ENCODE results near the gene CGB3. TPM values are rescaled to one million over a fixed set of nuclear protein-coding genes. Genes with fewer than 3 reads are reported as not detected.
A peak's percentile ranks its signal among the peaks of the same experiment; 100 is the strongest.
"Not testable (repeated sequence)": the region's sequence is repeated elsewhere in the genome, so short reads cannot be mapped to it uniquely, and the experiment has no call there.

Gene CGB3
- total RNA-seq (2014; rRNA removed; shearing (Covaris generic)), result not detected in 2 replicates

DNA sequence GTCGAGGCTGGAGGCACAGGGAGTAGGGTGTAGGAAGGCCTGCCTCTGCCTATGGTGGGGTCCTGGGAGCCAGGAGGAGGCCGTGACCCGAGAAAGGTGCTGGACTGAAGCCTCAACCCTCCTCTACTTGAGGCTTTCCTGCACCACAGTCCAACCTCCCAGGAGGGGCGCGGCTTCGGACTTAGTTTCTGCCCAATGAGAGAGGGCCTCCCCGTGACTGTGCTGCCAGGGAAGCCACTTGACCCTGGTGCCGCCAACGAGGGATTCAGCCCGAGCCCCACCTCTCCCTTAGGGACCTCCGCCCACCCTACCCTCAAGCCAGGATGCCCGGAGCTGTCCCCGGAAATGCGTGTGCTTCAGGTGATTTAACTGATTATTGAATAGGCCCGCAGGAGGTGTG lies at the start of gene CGB3:
TSS of gene CGB3 (minus strand) at position 101 of the 400 bp plus-strand sequence. CDS start 362 bp downstream, outside the sequence.
- not testable (repeated sequence) for DNase-seq (ENCODE audit: low read depth)

- DNase-seq (ENCODE audit: low read depth), result no peak
These were observed 47.9 kb upstream of the CGB3 start for GRCh38 chr19:49071860-49072547.

GRCh38 chr19:49070416-49070815 lies 46.3 kb upstream of the CGB3 start:
- no peak for DNase-seq (ENCODE audit: low read depth)

GRCh38 chr19:49069026-49069425 lies 44.9 kb upstream of the CGB3 start:
- DNase-seq (ENCODE audit: low read depth), result no peak

- DNase-seq (ENCODE audit: low read depth), result no peak
These were observed 43.4 kb upstream of the CGB3 start for GRCh38 chr19:49067554-49067953.

GRCh38 chr19:49065905-49066512 lies 41.9 kb upstream of the CGB3 start:
- no peak for DNase-seq (ENCODE audit: low read depth)

- DNase-seq (ENCODE audit: low read depth), result no peak
These were observed 40.9 kb upstream of the CGB3 start, which contains the start of gene NTF4 for GRCh38 chr19:49064768-49065611. NTF4 (minus strand) TSS chr19:49064818; CDS start chr19:49061997, 2,821 bp downstream.

GRCh38 chr19:49064029-49064629 lies 40.0 kb upstream of the CGB3 start:
- DNase-seq (ENCODE audit: low read depth), result no peak

GRCh38 chr19:49061445-49061844 lies 37.3 kb upstream of the CGB3 start:
- DNase-seq (ENCODE audit: low read depth), result no peak

DNA sequence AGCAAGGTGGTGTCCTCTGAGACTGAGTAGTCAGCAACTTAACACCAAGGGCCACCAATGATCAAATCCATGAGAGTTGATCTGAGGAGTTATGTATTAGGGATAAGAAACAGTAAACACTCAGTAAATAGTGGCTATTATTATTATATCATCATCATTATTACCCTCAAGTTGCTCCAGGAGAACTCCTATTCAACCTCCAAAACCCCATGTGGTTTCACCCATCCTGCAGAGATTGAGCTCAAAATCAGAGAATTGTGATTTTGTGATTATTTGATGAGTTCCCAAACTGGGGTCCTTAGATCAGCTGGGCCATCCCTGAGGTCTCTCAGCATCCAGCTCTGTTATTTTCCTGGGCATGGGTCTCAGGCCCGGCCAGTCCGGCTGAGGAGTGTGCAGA lies 36.9 kb upstream of the CGB3 start:
- no peak for DNase-seq (ENCODE audit: low read depth)

GRCh38 chr19:49059053-49059452 lies 34.9 kb upstream of the CGB3 start:
- DNase-seq (ENCODE audit: low read depth), result no peak

GRCh38 chr19:49058562-49058961 lies 34.4 kb upstream of the CGB3 start:
- DNase-seq (ENCODE audit: low read depth), result no peak

DNA sequence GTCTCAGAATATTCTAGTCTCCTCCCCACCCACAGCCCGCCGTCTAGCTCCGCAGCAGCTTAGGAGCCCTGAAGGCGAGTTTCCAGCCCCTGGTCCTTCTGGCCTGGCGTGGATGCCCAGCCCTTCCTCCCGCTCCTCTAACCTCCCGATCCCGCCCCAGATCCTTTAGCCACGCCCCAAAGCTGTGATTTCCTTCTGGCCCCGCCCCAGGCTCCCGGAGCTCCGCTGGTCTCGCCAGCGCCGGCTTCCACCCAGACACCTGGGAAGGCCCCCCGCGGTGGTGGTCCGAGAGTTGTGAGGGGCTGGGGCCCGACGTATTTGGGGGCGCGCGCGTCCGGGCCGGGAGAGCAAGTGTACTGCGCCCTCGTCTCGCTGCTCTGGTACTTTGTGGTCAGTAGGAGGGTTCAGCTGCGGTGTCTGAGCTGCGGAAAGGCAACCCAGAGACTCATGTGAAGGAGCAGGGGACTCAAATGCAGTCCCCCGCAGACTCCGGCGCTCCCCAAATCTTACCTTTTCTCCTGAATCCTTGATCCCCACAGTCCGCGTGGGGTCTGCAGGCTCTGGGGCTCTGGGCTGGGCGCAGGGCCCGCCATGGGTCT lies 33.6 kb upstream of the CGB3 start, which contains the start of gene CGB7:
TSS of gene CGB7 (minus strand) at position 114 of the 599 bp plus-strand sequence. CDS start 2,374 bp downstream, outside the sequence.
- peak; percentile 68 for DNase-seq (ENCODE audit: low read depth)

DNA sequence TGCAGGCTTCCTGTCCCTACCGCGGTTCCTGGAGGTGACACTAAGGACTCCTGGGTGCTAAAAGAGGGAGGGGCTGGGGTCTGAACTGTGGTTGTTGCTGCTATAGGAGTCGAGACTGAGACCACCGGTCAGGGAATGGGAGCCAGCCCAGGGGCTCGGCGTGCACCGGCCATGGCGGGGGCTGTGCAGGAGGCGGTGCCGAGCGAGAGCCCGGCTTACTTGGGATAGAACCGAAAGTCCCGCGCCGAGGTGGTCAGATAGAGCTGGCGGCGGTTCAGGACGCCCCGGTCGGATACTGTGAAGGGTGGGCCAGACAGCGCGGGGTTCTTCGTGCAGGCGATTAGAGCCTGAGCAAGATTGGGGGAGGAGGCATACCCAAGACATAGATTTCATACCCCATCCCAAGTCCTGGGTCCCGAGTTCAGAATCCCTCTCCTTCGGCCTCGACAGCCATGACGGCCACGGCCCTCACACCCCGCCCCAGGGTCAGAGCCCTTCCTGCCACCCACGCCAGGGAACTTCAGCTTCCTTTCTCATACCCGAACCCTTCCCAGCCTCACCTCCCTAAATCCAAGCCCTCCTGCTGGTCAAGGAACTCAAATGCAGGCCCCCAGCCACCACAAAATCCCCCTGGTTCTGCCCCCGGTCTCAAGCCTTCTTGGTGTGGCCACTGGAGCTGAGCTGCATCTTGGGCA lies 32.9 kb upstream of the CGB3 start:
- DNase-seq (ENCODE audit: low read depth), result not testable (repeated sequence)

GRCh38 chr19:49056101-49056901 lies 32.2 kb upstream of the CGB3 start:
- peak; percentile 49 for DNase-seq (ENCODE audit: low read depth)

- peak; percentile 68 for DNase-seq (ENCODE audit: low read depth)
These were observed 26.4 kb upstream of the CGB3 start for GRCh38 chr19:49050376-49051033.

DNA sequence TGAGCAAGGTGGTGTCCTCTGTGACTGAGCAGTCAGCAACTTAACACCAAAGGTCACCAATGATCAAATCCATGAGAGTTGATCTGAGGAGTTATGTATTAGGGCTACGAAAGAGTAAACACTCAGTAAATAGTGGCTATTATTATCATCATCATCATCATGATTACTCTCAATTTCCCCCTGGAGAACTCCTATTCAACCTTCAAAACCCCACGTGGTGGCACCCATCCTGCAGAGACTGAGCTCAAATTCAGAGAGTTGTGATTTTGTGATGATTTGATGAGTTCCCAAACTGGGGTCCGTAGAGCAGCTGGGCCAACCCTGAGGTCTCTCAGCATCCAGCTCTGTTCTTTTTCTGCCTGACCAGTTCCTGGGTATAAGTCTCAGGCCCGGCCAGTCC lies 25.7 kb upstream of the CGB3 start:
- DNase-seq (ENCODE audit: low read depth), result not testable (repeated sequence)

DNA sequence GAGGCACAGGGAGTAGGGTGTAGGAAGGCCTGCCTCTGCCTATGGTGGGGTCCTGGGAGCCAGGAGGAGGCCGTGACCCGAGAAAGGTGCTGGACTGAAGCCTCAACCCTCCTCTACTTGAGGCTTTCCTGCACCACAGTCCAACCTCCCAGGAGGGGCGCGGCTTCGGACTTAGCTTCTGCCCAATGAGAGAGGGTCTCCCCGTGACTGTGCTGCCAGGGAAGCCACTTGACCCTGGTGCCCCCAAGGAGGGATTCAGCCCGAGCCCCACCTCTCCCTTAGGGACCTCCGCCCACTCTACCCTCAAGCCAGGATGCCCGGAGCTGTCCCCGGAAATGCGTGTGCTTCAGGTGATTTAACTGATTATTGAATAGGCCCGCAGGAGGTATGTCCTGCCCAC lies 24.9 kb upstream of the CGB3 start, which contains the start of gene CGB8:
TSS of gene CGB8 (minus strand) at position 101 of the 400 bp plus-strand sequence. CDS start 372 bp downstream, outside the sequence.
- DNase-seq (ENCODE audit: low read depth), result not testable (repeated sequence)

DNA sequence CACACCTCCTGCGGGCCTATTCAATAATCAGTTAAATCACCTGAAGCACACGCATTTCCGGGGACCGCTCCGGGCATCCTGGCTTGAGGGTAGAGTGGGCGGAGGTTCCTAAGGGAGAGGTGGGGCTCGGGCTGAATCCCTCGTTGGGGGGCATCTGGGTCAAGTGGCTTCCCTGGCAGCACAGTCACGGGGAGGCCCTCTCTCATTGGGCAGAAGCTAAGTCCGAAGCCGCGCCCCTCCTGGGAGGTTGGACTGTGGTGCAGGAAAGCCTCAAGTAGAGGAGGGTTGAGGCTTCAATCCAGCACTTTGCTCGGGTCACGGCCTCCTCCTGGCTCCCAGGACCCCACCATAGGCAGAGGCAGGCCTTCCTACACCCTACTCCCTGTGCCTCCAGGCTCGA lies 19.4 kb upstream of the CGB3 start, which contains the start of gene CGB5:
TSS of gene CGB5 (plus strand) at position 301 of the 400 bp plus-strand sequence. CDS start 362 bp downstream, outside the sequence.
- not testable (repeated sequence) for DNase-seq (ENCODE audit: low read depth)

Data from RPMI7951 (cell line).